Nephron (organoid): ENCODE measurements around the gene LDAH.

Source experiments
- H3K27ac Mint-ChIP-seq, 3 experiments: 2 replicates each; pipeline ENCODE4 v1.8.0; 2020; ENCODE audit warnings: mixed read lengths in 3 of 3, mild to moderate bottlenecking in 2 of 3, moderate library complexity in 1 of 3
- H3K27me3 Mint-ChIP-seq: 2 replicates; pipeline ENCODE4 v1.8.0; 2021; ENCODE audit warnings: low read depth, mild to moderate bottlenecking, moderate library complexity, mixed read lengths
- H3K36me3 Mint-ChIP-seq: 2 replicates; pipeline ENCODE4 v1.8.0; 2020; ENCODE audit warnings: low read depth, mixed read lengths
- H3K4me1 Mint-ChIP-seq: 2 replicates; pipeline ENCODE4 v1.8.0; 2020; ENCODE audit warnings: mixed read lengths
- H3K4me3 Mint-ChIP-seq, 3 experiments: 2 replicates each; pipeline ENCODE4 v1.8.0; 2020; ENCODE audit warnings: mild to moderate bottlenecking in 3 of 3, mixed read lengths in 3 of 3, moderate library complexity in 2 of 3
- H3K9me3 Mint-ChIP-seq: 2 replicates; pipeline ENCODE4 v1.8.0; 2020; ENCODE audit warnings: mixed read lengths
- TF ChIP-seq, protein P1 (sequence below), 3 experiments: fragments of 200-600 bp; sonication (generic); IDR thresholded peaks; one replicate each; pipeline ENCODE4 v1.5.0; 2021; ENCODE audit warnings: antibody characterized with exemption in 3 of 3; ENCODE audit not compliant: unreplicated experiment in 3 of 3

The LDAH gene

DNA sequence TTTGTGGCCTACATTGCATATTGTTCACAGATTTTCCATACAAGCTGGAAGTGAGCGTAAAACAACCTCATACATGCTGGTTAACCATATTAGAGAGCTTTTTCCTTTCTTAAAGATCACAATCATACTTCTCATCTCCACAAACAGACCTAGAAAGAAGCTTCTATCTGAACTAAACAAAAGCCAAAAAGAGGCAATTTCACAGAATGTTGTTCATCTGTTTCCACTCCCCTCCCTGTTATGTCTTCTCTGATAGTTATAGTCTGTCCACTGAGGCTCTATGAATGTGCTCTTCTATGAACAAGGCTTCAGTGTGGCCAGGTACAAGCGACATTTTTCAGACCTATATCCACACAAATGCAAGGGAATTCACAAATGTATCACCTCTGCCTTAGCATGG is 63.4 kb downstream of the LDAH start:
- Mint-ChIP-seq H3K27ac (no peak overlapping the region), H3K4me3 (no peak overlapping the region)
- TF ChIP-seq, protein P1, sequence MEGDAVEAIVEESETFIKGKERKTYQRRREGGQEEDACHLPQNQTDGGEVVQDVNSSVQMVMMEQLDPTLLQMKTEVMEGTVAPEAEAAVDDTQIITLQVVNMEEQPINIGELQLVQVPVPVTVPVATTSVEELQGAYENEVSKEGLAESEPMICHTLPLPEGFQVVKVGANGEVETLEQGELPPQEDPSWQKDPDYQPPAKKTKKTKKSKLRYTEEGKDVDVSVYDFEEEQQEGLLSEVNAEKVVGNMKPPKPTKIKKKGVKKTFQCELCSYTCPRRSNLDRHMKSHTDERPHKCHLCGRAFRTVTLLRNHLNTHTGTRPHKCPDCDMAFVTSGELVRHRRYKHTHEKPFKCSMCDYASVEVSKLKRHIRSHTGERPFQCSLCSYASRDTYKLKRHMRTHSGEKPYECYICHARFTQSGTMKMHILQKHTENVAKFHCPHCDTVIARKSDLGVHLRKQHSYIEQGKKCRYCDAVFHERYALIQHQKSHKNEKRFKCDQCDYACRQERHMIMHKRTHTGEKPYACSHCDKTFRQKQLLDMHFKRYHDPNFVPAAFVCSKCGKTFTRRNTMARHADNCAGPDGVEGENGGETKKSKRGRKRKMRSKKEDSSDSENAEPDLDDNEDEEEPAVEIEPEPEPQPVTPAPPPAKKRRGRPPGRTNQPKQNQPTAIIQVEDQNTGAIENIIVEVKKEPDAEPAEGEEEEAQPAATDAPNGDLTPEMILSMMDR (IDR thresholded peaks at IDR 0.05; ENCODE audit: unreplicated experiment in 3 of 3), result no peak

DNA sequence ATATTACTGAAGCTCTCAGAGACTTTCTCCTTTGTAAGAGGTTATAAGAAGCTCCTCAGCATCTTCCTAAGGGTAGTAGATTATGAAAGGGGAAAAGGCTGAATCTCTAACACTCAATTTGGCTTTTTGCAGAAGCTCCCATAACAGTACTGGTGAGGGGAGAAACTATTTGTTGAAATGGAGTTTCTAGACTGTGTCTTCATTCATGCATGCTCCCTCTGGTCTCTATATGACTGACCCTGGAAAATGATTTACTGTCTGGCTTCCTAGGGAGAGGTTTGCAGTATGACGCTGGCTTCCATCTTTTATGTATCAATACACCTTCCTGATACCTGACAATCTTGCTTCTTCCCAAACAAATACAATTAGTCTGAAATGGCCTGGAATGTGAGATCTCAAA is 63.9 kb downstream of the LDAH start:
- Mint-ChIP-seq H3K36me3 (peaks cover 37% of the 10 kb centered on the region), H3K9me3 (no peaks in the 10 kb centered on the region), H3K4me3 (no peak overlapping the region), H3K4me1 (peaks cover 7% of the 10 kb centered on the region), H3K27ac (no peak overlapping the region), H3K27me3 (no peaks in the 10 kb centered on the region)
- TF ChIP-seq, protein P1 (IDR thresholded peaks at IDR 0.05; ENCODE audit: unreplicated experiment in 3 of 3), result no peak

More for the DNA sequence above, 63.4 kb downstream of the LDAH start:
- Mint-ChIP-seq H3K36me3 (peaks cover 37% of the 10 kb centered on the region), H3K4me1 (peaks cover 7% of the 10 kb centered on the region), H3K27me3 (no peaks in the 10 kb centered on the region), H3K9me3 (no peaks in the 10 kb centered on the region)

DNA sequence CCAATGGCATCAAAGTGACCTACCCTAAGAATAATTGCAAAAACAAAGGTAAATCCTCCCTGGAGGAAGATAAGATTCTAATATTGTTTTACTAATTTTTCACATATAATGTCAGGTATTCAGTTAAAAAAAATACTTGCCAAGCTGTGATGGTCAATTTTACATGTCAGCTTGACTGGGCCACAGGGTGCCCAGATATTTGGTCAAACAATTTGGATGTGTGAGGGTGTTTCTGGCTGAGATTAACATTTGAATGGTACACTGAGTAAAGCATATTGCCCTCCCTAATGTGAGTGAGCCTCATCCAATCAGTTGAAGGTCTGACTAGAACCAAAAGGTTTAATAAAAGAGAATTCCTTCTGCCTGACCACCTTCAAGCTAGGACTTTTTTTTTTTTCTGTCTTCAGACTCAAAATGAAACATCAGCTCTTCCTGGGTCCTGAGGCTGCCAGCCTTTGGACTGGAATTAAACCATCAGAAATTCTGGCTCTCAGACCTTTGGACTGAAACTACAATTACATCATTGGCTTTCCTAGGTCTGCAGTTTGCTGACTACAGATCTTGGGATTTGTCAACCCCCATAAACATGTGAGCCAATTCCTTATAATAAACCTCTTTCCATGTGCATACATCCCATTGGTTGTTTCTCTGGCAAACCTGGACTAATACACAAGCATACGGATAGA is 65.4 kb downstream of the LDAH start:
- no peak overlapping the region for H3K4me3 Mint-ChIP-seq
- no peak overlapping the region for H3K27ac Mint-ChIP-seq
- no peaks in the 10 kb centered on the region for H3K4me1 Mint-ChIP-seq
- no peaks in the 10 kb centered on the region for H3K27me3 Mint-ChIP-seq
- H3K36me3 Mint-ChIP-seq, result peaks cover 49% of the 10 kb centered on the region
- TF ChIP-seq, protein P1 (IDR thresholded peaks at IDR 0.05; ENCODE audit: unreplicated experiment in 3 of 3), result no peak
- H3K9me3 Mint-ChIP-seq, result no peaks in the 10 kb centered on the region

DNA sequence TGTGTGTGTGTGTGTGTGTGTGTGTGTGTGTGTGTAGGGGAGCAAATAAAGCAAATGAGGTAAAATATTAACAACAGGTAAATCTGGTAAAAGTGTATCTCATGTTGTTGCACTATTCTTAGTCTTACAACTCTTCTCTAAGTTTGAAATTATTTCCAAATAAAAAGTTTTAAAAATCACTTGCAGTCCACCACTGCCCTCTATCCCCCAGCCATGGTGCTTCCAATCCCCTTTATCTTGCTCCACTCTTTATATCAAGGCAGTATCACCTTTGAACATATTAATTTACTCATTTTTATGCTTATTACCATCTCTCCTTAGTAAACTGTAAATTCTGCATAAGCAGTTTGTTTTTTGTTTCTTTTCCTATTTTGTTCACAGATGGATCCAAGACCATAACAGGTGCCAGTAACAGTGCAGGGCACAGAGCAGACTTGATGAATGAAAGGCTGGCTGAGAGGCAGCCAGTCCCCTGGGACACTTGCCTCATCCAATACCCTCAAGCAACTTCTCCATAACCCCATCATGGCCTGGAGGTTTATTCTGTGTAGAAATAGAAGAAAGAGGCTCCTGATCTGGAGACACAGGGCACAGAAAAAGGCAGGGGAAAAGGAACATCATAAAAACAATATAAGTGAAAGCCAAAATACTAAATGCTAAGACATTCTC is 67.6 kb downstream of the LDAH start:
- H3K27ac Mint-ChIP-seq, result no peak overlapping the region

DNA sequence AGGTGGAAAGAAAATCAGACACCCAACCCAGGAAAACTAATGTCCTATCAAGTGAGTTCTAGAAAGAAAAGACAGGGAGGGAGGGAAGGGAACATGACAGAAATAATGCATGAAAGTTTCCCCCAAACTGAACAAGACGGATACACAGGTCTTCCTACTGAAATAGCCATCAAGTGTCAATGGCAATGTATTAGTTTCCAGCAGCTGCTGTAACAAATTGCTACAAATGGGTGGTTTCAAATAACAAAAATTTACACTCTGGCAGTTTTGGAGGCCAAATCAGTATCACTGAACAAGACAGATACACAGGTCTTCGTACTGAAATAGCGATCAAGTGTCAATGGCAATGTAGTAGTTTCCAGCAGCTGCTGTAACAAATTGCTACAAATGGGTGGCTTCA is 70.6 kb downstream of the LDAH start:
- Mint-ChIP-seq H3K27ac (no peak overlapping the region), H3K36me3 (peaks cover 38% of the 10 kb centered on the region), H3K4me3 (no peak overlapping the region), H3K9me3 (no peaks in the 10 kb centered on the region), H3K4me1 (no peaks in the 10 kb centered on the region), H3K27me3 (no peaks in the 10 kb centered on the region)
- TF ChIP-seq, protein P1 (IDR thresholded peaks at IDR 0.05; ENCODE audit: unreplicated experiment in 3 of 3), result no peak

More for the DNA sequence above, 67.6 kb downstream of the LDAH start:
- Mint-ChIP-seq H3K4me1 (no peaks in the 10 kb centered on the region), H3K9me3 (no peaks in the 10 kb centered on the region), H3K36me3 (peaks cover 49% of the 10 kb centered on the region), H3K4me3 (no peak overlapping the region), H3K27me3 (no peaks in the 10 kb centered on the region)
- TF ChIP-seq, protein P1 (IDR thresholded peaks at IDR 0.05; ENCODE audit: unreplicated experiment in 3 of 3), result peak in 2 of 3 experiments; percentile 23 to 30
